Measurements from ENCODE around the gene MAGEB18. TPM values are rescaled to one million over a fixed set of nuclear protein-coding genes. Genes with fewer than 3 reads are reported as not detected.

The MAGEB18 gene
- polyA plus RNA-seq, 1 of the 3 experiments (the other 2 are of a cell fraction) = not detected

- Histone ChIP-seq H3K27ac (ENCODE audit: low read depth in 2 of 2, low read length in 1 of 2) (no peak overlapping the region), H3K4me2 (no peak overlapping the region), H3K9ac (no peak overlapping the region), H3K9me2 (no peaks in the 10 kb centered on the region), H3F3A (replicated peaks; ENCODE audit: insufficient read depth) (no peaks in the 10 kb centered on the region), H4K20me1 (ENCODE audit: insufficient read depth) (no peaks in the 10 kb centered on the region), H3K79me2 (ENCODE audit: insufficient read depth) (no peaks in the 10 kb centered on the region), H3K4me1 (ENCODE audit: control insufficient read depth in 1 of 2, insufficient read depth in 2 of 2, low read depth in 1 of 2, low read length in 1 of 2) (no peaks in the 10 kb centered on the region), H3K36me3 (replicated peaks in 1 of 2; ENCODE audit: control insufficient read depth in 1 of 2, insufficient read depth in 2 of 2, low read length in 1 of 2) (no peaks in the 10 kb centered on the region), H3K27me3 (ENCODE audit: insufficient read depth) (no peaks in the 10 kb centered on the region), H3K9me3 (no peaks in the 10 kb centered on the region), H2AFZ (ENCODE audit: low read depth) (no peak overlapping the region), H3K4me3 (ENCODE audit: low read depth in 2 of 2, low read length in 1 of 2) (no peak overlapping the region)
- ChIA-PET CTCF (no interaction called here), POLR2A (no interaction called here)
- no peak for DNase-seq
- TF ChIP-seq SMC3 (IDR thresholded peaks at IDR 0.05; ENCODE audit: low read depth, low read length) (no peak), GABPA (IDR thresholded peaks at IDR 0.05; ENCODE audit: low read depth) (no peak), NFIC (IDR thresholded peaks at IDR 0.05; ENCODE audit: borderline replicate concordance) (no peak), JUND (IDR thresholded peaks at IDR 0.05) (no peak), ELF1 (IDR thresholded peaks at IDR 0.05) (no peak), CTCF (IDR thresholded peaks at IDR 0.05) (no peak), TAF1 (IDR thresholded peaks at IDR 0.05; ENCODE audit: borderline replicate concordance, low read depth, low read length) (no peak), MEF2A (IDR thresholded peaks at IDR 0.05; ENCODE audit: borderline replicate concordance, low read depth) (no peak), RCOR1 (IDR thresholded peaks at IDR 0.05; ENCODE audit: low read length) (no peak), FOXM1 (IDR thresholded peaks at IDR 0.05; ENCODE audit: low read depth) (no peak), CHD2 (IDR thresholded peaks at IDR 0.05; ENCODE audit: low read length, partially characterized antibody) (no peak), FOXJ3 (CRISPR knock-in tag; IDR thresholded peaks at IDR 0.05) (no peak), GATA2 (CRISPR knock-in tag; IDR thresholded peaks at IDR 0.05) (no peak), POLR2AphosphoS5 (IDR thresholded peaks at IDR 0.05; ENCODE audit: low read depth, low read length) (no peak), MXI1 (IDR thresholded peaks at IDR 0.05; ENCODE audit: low read depth, low read length) (no peak)
- TF ChIP-seq, protein P1, sequence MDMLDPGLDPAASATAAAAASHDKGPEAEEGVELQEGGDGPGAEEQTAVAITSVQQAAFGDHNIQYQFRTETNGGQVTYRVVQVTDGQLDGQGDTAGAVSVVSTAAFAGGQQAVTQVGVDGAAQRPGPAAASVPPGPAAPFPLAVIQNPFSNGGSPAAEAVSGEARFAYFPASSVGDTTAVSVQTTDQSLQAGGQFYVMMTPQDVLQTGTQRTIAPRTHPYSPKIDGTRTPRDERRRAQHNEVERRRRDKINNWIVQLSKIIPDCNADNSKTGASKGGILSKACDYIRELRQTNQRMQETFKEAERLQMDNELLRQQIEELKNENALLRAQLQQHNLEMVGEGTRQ (IDR thresholded peaks at IDR 0.05; ENCODE audit: borderline replicate concordance, low read depth, low read length) = no peak
- TF ChIP-seq, protein P2, sequence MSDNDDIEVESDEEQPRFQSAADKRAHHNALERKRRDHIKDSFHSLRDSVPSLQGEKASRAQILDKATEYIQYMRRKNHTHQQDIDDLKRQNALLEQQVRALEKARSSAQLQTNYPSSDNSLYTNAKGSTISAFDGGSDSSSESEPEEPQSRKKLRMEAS (IDR thresholded peaks at IDR 0.05; ENCODE audit: low read depth) = no peak
- 4% methylated on average over 1 of the region's 1 CpG for WGBS (ENCODE audit: low lambda C conversion rate)
These were observed 29.0 kb upstream of the MAGEB18 start for GRCh38 chrX:26109142-26109541.

- H3K4me3 ChIP-seq (ENCODE audit: low read depth in 2 of 2, low read length in 1 of 2) = no peak overlapping the region
- no peaks in the 10 kb centered on the region for H4K20me1 ChIP-seq (ENCODE audit: insufficient read depth)
- no peaks in the 10 kb centered on the region for H3K9me3 ChIP-seq
- no peak overlapping the region for H3K4me2 ChIP-seq
- CTCF ChIA-PET = no interaction called here
- no peaks in the 10 kb centered on the region for H3K27me3 ChIP-seq (ENCODE audit: insufficient read depth)
- H3K36me3 ChIP-seq (replicated peaks in 1 of 2; ENCODE audit: control insufficient read depth in 1 of 2, insufficient read depth in 2 of 2, low read length in 1 of 2) = no peaks in the 10 kb centered on the region
- H2AFZ ChIP-seq (ENCODE audit: low read depth) = no peak overlapping the region
- no peak for DNase-seq
- no peak overlapping the region for H3K9ac ChIP-seq
- 3% methylated on average over 2 of the region's 2 CpGs for WGBS (ENCODE audit: low lambda C conversion rate)
- no peaks in the 10 kb centered on the region for H3K79me2 ChIP-seq (ENCODE audit: insufficient read depth)
- H3F3A ChIP-seq (replicated peaks; ENCODE audit: insufficient read depth) = no peaks in the 10 kb centered on the region
- H3K27ac ChIP-seq (ENCODE audit: low read depth in 2 of 2, low read length in 1 of 2) = no peak overlapping the region
- H3K9me2 ChIP-seq = no peaks in the 10 kb centered on the region
- H3K4me1 ChIP-seq (ENCODE audit: control insufficient read depth in 1 of 2, insufficient read depth in 2 of 2, low read depth in 1 of 2, low read length in 1 of 2) = no peaks in the 10 kb centered on the region
- POLR2A ChIA-PET = no interaction called here
- TF ChIP-seq MEF2A (IDR thresholded peaks at IDR 0.05; ENCODE audit: borderline replicate concordance, low read depth) = no peak
- TF ChIP-seq GABPA (IDR thresholded peaks at IDR 0.05; ENCODE audit: low read depth) = no peak
- TF ChIP-seq FOXJ3 (CRISPR knock-in tag; IDR thresholded peaks at IDR 0.05) = no peak
- TF ChIP-seq, protein P2 (IDR thresholded peaks at IDR 0.05; ENCODE audit: low read depth) = no peak
- no peak for TF ChIP-seq USF1 (IDR thresholded peaks at IDR 0.05; ENCODE audit: borderline replicate concordance, low read depth)
- TF ChIP-seq EP300 (IDR thresholded peaks at IDR 0.05; ENCODE audit: borderline replicate concordance in 1 of 2, low read depth in 1 of 2, low read length in 1 of 2) = no peak
- TF ChIP-seq YY1 (IDR thresholded peaks at IDR 0.05; ENCODE audit: low read depth) = no peak
- no peak for TF ChIP-seq POLR2AphosphoS5 (IDR thresholded peaks at IDR 0.05; ENCODE audit: low read depth, low read length)
- TF ChIP-seq, protein P3, sequence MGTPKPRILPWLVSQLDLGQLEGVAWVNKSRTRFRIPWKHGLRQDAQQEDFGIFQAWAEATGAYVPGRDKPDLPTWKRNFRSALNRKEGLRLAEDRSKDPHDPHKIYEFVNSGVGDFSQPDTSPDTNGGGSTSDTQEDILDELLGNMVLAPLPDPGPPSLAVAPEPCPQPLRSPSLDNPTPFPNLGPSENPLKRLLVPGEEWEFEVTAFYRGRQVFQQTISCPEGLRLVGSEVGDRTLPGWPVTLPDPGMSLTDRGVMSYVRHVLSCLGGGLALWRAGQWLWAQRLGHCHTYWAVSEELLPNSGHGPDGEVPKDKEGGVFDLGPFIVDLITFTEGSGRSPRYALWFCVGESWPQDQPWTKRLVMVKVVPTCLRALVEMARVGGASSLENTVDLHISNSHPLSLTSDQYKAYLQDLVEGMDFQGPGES (IDR thresholded peaks at IDR 0.05; ENCODE audit: low read depth, low read length) = no peak
- TF ChIP-seq, protein P1 (IDR thresholded peaks at IDR 0.05; ENCODE audit: borderline replicate concordance, low read depth, low read length) = no peak
- TF ChIP-seq FOSL2 (IDR thresholded peaks at IDR 0.05; ENCODE audit: borderline replicate concordance, low read depth) = no peak
- TF ChIP-seq SIN3A (IDR thresholded peaks at IDR 0.05; ENCODE audit: borderline replicate concordance, low read depth, low read length) = no peak
- TF ChIP-seq NFIC (IDR thresholded peaks at IDR 0.05; ENCODE audit: borderline replicate concordance) = no peak
These were observed 7.9 kb downstream of the MAGEB18 start for GRCh38 chrX:26146024-26146423.
